ENCODE data around the gene SPPL2B. TPM values are rescaled to one million over a fixed set of nuclear protein-coding genes. Genes with fewer than 3 reads are reported as not detected.

The SPPL2B gene
- total RNA-seq, 1 experiment from 2014 or later: 73.7 TPM

DNA sequence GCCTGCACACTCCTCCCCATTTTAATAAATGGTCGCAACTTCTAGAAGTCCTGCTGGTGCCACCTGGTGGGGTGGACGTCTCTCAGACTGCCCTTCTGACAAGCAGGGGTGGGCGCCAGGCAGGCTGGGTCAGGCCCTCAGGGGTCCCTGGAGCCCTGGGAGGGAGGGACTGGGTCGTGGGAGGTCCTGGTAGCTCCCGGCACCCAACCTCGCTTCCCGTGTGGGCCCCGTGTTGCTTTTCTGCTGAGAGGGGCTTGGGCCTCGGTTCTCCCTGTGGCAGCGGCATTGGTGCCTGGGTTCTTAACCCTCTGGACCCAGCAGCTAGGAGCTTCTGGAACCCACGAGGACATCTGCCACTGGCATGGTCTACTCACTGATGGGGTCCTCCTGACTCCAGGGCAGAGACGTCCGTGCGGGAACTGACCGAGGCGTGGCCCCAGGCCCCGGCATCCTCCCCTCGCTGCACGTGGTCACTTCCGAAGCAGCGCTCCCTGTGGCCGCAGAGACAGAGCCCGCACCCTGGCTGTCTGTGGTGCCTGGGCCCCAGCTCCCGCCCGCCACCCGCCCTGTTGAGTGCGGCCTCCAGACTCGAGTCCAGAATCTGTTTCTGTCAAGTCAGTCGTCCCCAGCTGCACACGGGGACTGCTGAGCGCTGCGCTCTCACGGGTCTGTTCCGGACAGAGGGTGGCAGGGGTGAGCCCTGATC, 25.6 kb downstream of the SPPL2B start:
- H2AK5ac ChIP-seq (ENCODE audit: insufficient read length, low read length): no peak overlapping the region
- Mint-ChIP-seq H3K27ac (no peak overlapping the region), H3K4me3 (no peak overlapping the region), H3K4me1 (no peaks in the 10 kb centered on the region), H3K27me3 (ENCODE audit: low read depth) (peaks cover 10% of the 10 kb centered on the region), H3K36me3 (ENCODE audit: insufficient read depth in 1 of 3, low read depth in 3 of 3) (peaks cover 0 to 2% (median 0%) of the 10 kb centered on the region in 3 experiments; a peak in 1 of 7 replicates), H3K9me3 (no peaks in the 10 kb centered on the region)
- H2BK5ac ChIP-seq (ENCODE audit: insufficient read length, low read length): no peak overlapping the region
- H3K4me1 ChIP-seq (ENCODE audit: insufficient read depth, low read length): no peaks in the 10 kb centered on the region
- TF ChIP-seq, protein P1, sequence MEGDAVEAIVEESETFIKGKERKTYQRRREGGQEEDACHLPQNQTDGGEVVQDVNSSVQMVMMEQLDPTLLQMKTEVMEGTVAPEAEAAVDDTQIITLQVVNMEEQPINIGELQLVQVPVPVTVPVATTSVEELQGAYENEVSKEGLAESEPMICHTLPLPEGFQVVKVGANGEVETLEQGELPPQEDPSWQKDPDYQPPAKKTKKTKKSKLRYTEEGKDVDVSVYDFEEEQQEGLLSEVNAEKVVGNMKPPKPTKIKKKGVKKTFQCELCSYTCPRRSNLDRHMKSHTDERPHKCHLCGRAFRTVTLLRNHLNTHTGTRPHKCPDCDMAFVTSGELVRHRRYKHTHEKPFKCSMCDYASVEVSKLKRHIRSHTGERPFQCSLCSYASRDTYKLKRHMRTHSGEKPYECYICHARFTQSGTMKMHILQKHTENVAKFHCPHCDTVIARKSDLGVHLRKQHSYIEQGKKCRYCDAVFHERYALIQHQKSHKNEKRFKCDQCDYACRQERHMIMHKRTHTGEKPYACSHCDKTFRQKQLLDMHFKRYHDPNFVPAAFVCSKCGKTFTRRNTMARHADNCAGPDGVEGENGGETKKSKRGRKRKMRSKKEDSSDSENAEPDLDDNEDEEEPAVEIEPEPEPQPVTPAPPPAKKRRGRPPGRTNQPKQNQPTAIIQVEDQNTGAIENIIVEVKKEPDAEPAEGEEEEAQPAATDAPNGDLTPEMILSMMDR (conservative IDR thresholded peaks at IDR 0.05): no peak
- H3K23me2 ChIP-seq (ENCODE audit: insufficient read length, low read depth, low read length, poor library complexity, severe bottlenecking): no peaks in the 10 kb centered on the region
- no peak overlapping the region for H3K14ac ChIP-seq (ENCODE audit: insufficient read depth, low read length)
- H2BK120ac ChIP-seq (ENCODE audit: low read depth, low read length, poor library complexity, severe bottlenecking): no peak overlapping the region
- H4K91ac ChIP-seq (ENCODE audit: insufficient read length, low read depth, low read length): no peak overlapping the region
- H4K5ac ChIP-seq (ENCODE audit: insufficient read length, low read depth, low read length): no peak overlapping the region
- H3K23ac ChIP-seq (ENCODE audit: insufficient read length, low read depth, low read length): no peak overlapping the region
- no peaks in the 10 kb centered on the region for H3K9me3 ChIP-seq (ENCODE audit: control insufficient read depth, low read depth, low read length)
- no peaks in the 10 kb centered on the region for H3K79me1 ChIP-seq (ENCODE audit: insufficient read depth, low read depth, low read length, poor library complexity, severe bottlenecking)
- H3K4ac ChIP-seq (ENCODE audit: low read depth, low read length): no peak overlapping the region
- H3T11ph ChIP-seq (ENCODE audit: low read length): no peak overlapping the region
- H3K27ac ChIP-seq (ENCODE audit: insufficient read length, low read depth, low read length): no peak overlapping the region
- no peak overlapping the region for H2AFZ ChIP-seq (ENCODE audit: low read length)
- H4K20me1 ChIP-seq (ENCODE audit: control insufficient read depth, insufficient read depth, insufficient read length): no peaks in the 10 kb centered on the region
- H3K56ac ChIP-seq (ENCODE audit: insufficient read length, low read depth, low read length): no peak overlapping the region
- H3K18ac ChIP-seq (ENCODE audit: insufficient read length, low read depth, low read length): no peak overlapping the region
- no peak overlapping the region for H2BK15ac ChIP-seq (ENCODE audit: low read depth, low read length)
- no peak overlapping the region for H3K4me2 ChIP-seq (ENCODE audit: insufficient read depth, insufficient read length, low read length)
- H3K79me2 ChIP-seq (ENCODE audit: insufficient read depth, low read length): no peaks in the 10 kb centered on the region
- H4K8ac ChIP-seq (replicated peaks; ENCODE audit: insufficient read length, low read depth, low read length): no peak overlapping the region
- H2BK20ac ChIP-seq (ENCODE audit: low read depth, low read length, poor library complexity, severe bottlenecking): no peak overlapping the region
- H3K9ac ChIP-seq (ENCODE audit: extremely low read depth, insufficient read length, low read length): no peak overlapping the region
- WGBS (ENCODE audit: extremely low coverage, insufficient read length, low lambda C conversion rate): no CpG with 5 or more reads among the region's 34 CpGs
- no peak for DNase-seq
- no peak overlapping the region for H2BK12ac ChIP-seq (ENCODE audit: insufficient read length, low read depth, low read length)
- no peaks in the 10 kb centered on the region for H3K27me3 ChIP-seq (ENCODE audit: insufficient read depth, low read length)

All from H9 (cell line).